WTC11 (cell line): ENCODE data around the gene KCTD21. TPM values are rescaled to one million over a fixed set of nuclear protein-coding genes. Genes with fewer than 3 reads are reported as not detected.

Experiments used
- ATAC-seq: fragments of 200-7000 bp; cut with Tn5 transposase; 2 replicates; pipeline ENCODE4 v1.10.0; 2021; ENCODE audit warnings: mild to moderate bottlenecking, moderate library complexity
- CTCF ChIA-PET: fragments of 300-600 bp; sonication (Branson Sonifier 250); formaldehyde crosslinking; loops from one replicate; lab custom pipeline; 2021; ENCODE audit warnings: antibody characterized with exemption; lab: Charles Lee
- POLR2A ChIA-PET: fragments of 350-600 bp; sonication (Branson Sonifier 250); formaldehyde crosslinking; loops from one replicate; lab custom pipeline; 2021; ENCODE audit warnings: antibody characterized with exemption; lab: Charles Lee
- DNase-seq: peaks from one replicate; pipeline ENCODE4 v3.0.0; 2021; ENCODE audit warnings: low spot score
- H3K27ac Mint-ChIP-seq: 2 replicates; pipeline ENCODE4 v1.8.0; 2021; ENCODE audit warnings: mixed read lengths
- H3K27me3 Mint-ChIP-seq: 2 replicates; pipeline ENCODE4 v1.8.0; 2021; ENCODE audit warnings: low read depth, mild to moderate bottlenecking, moderate library complexity, mixed read lengths
- H3K36me3 Mint-ChIP-seq: 2 replicates; pipeline ENCODE4 v1.8.0; 2021; ENCODE audit warnings: mixed read lengths
- H3K4me1 Mint-ChIP-seq: 2 replicates; pipeline ENCODE4 v1.8.0; 2022; ENCODE audit warnings: mixed read lengths
- H3K4me3 Mint-ChIP-seq: 2 replicates; pipeline ENCODE4 v1.8.0; 2021; ENCODE audit warnings: mild to moderate bottlenecking, moderate library complexity, mixed read lengths
- H3K9me3 Mint-ChIP-seq: 2 replicates; pipeline ENCODE4 v1.8.0; 2021; ENCODE audit warnings: mixed read lengths
- AR ChIP-seq: fragments of 250-450 bp; sonication (Bioruptor Pico); IDR thresholded peaks from 2 replicates; pipeline ENCODE4 v1.9.0; 2021; ENCODE audit warnings: mild to moderate bottlenecking
- ATF1 ChIP-seq: sonication (generic); formaldehyde crosslinking; IDR thresholded peaks from 2 replicates; pipeline ENCODE4 v1.8.1; 2023; ENCODE audit warnings: mild to moderate bottlenecking, moderate library complexity, missing genetic modification reagents
- ATF6 ChIP-seq: sonication (generic); formaldehyde crosslinking; IDR thresholded peaks from 2 replicates; pipeline ENCODE4 v1.8.1; 2023; ENCODE audit warnings: mild to moderate bottlenecking, missing genetic modification reagents
- CBFB ChIP-seq: sonication (generic); formaldehyde crosslinking; IDR thresholded peaks from 2 replicates; pipeline ENCODE4 v1.8.1; 2022; ENCODE audit warnings: mild to moderate bottlenecking, low read depth, missing genetic modification reagents
- ESRRA ChIP-seq: sonication (generic); formaldehyde crosslinking; IDR thresholded peaks from 2 replicates; pipeline ENCODE4 v1.8.1; 2022; ENCODE audit warnings: mild to moderate bottlenecking, missing genetic modification reagents, borderline replicate concordance
- ETV6 ChIP-seq: sonication (generic); formaldehyde crosslinking; IDR thresholded peaks from 2 replicates; pipeline ENCODE4 v1.8.1; 2022; ENCODE audit warnings: mild to moderate bottlenecking, missing genetic modification reagents
- FOXP1 ChIP-seq: sonication (generic); formaldehyde crosslinking; IDR thresholded peaks from 2 replicates; pipeline ENCODE4 v1.8.0; 2022; ENCODE audit warnings: missing genetic modification reagents, mild to moderate bottlenecking, moderate library complexity, borderline replicate concordance
- GRHL2 ChIP-seq: fragments of 250-450 bp; sonication (Bioruptor Pico); IDR thresholded peaks from 2 replicates; pipeline ENCODE4 v1.8.0; 2022; ENCODE audit warnings: mild to moderate bottlenecking, moderate library complexity; ENCODE audit not compliant: insufficient replicate concordance, severe bottlenecking
- GTF2I ChIP-seq: fragments of 250-450 bp; sonication (Bioruptor Pico); conservative IDR thresholded peaks from 2 replicates; pipeline ENCODE4 v1.4.0; 2021; ENCODE audit warnings: mild to moderate bottlenecking
- IRF2 ChIP-seq: sonication (generic); formaldehyde crosslinking; IDR thresholded peaks from 2 replicates; pipeline ENCODE4 v1.8.0; 2022; ENCODE audit warnings: low read depth, missing genetic modification reagents, borderline replicate concordance
- NR3C1 ChIP-seq: sonication (generic); formaldehyde crosslinking; conservative IDR thresholded peaks from 2 replicates; pipeline ENCODE4 v1.8.1; 2023; ENCODE audit warnings: low read depth, mild to moderate bottlenecking, missing genetic modification reagents
- OVOL2 ChIP-seq: fragments of 250-450 bp; sonication (Bioruptor Pico); IDR thresholded peaks from 2 replicates; pipeline ENCODE4 v1.9.0; 2021; ENCODE audit warnings: mild to moderate bottlenecking, borderline replicate concordance
- USF1 ChIP-seq: sonication (generic); formaldehyde crosslinking; IDR thresholded peaks from 2 replicates; pipeline ENCODE4 v1.8.0; 2022; ENCODE audit warnings: mild to moderate bottlenecking, missing genetic modification reagents
- USF2 ChIP-seq: sonication (generic); formaldehyde crosslinking; IDR thresholded peaks from 2 replicates; pipeline ENCODE4 v1.8.1; 2023; ENCODE audit warnings: mild to moderate bottlenecking, missing genetic modification reagents, moderate library complexity
- ZNF219 ChIP-seq: sonication (generic); formaldehyde crosslinking; IDR thresholded peaks from 2 replicates; pipeline ENCODE4 v1.8.0; 2023; ENCODE audit warnings: missing genetic modification reagents, mild to moderate bottlenecking, borderline replicate concordance
- ZNF232 ChIP-seq: sonication (generic); formaldehyde crosslinking; IDR thresholded peaks from 2 replicates; pipeline ENCODE4 v1.8.0; 2022; ENCODE audit warnings: mild to moderate bottlenecking, missing genetic modification reagents
- ZNF281 ChIP-seq: sonication (generic); formaldehyde crosslinking; IDR thresholded peaks from 2 replicates; pipeline ENCODE4 v1.8.0; 2023; ENCODE audit warnings: mild to moderate bottlenecking, missing genetic modification reagents
- total RNA-seq: library from RNA; stranded (reverse); gene quantifications from 3 replicates; pipeline ENCODE4 v1.2.3, GENCODE V29; 2021

Gene KCTD21
- total RNA-seq, 1 experiment from 2014 or later: 2.8 TPM

GRCh38 chr11:78187366-78188285 is 800 bp downstream of the KCTD21 start:
- CTCF ChIA-PET: interaction anchor here (0.5 to 2.2 kb wide), 10 partner anchors 10 to 544 kb away, joined by 3 to 11 read pairs (median 4); partner anchors contain the start of genes ALG8 and GAB2
- peaks cover 23% of the 10 kb centered on the region for H3K4me1 Mint-ChIP-seq
- H3K27me3 Mint-ChIP-seq: no peaks in the 10 kb centered on the region; the same call in 1 of the 2 replicates
- H3K36me3 Mint-ChIP-seq: no peaks in the 10 kb centered on the region; the same call in 1 of the 2 replicates
- DNase-seq (no peak), ATAC-seq (no peak)
- POLR2A ChIA-PET: interaction anchor here (0.8 to 1.5 kb wide), 4 partner anchors 8 to 230 kb away, joined by 3 to 9 read pairs (median 3); partner anchors contain the start of genes ALG8 and GAB2
- H3K9me3 Mint-ChIP-seq: no peaks in the 10 kb centered on the region
- no peak overlapping the region; the same call in 1 of the 2 replicates for H3K27ac Mint-ChIP-seq
- H3K4me3 Mint-ChIP-seq: peak overlapping the region; percentile 91
- TF ChIP-seq GTF2I (CRISPR knock-in tag): no peak
- no peak for TF ChIP-seq USF2
- no peak for TF ChIP-seq GRHL2 (CRISPR knock-in tag)
- TF ChIP-seq ESRRA (CRISPR knock-in tag): no peak
- no peak for TF ChIP-seq ZNF281
- TF ChIP-seq CBFB: no peak
- TF ChIP-seq USF1 (CRISPR knock-in tag): no peak
- no peak for TF ChIP-seq AR (CRISPR knock-in tag)
- no peak for TF ChIP-seq IRF2 (CRISPR knock-in tag)
- no peak for TF ChIP-seq ATF6 (CRISPR knock-in tag)
- no peak for TF ChIP-seq NR3C1 (CRISPR knock-in tag)
- TF ChIP-seq FOXP1 (CRISPR knock-in tag): no peak
- no peak for TF ChIP-seq ZNF219 (CRISPR knock-in tag)
- TF ChIP-seq ATF1 (CRISPR knock-in tag): no peak
- no peak for TF ChIP-seq OVOL2 (CRISPR knock-in tag)
- TF ChIP-seq ETV6 (CRISPR knock-in tag): no peak
- no peak for TF ChIP-seq ZNF232 (CRISPR knock-in tag)
